ENCODE results near the gene SUDS3.
"Not testable (repeated sequence)": the region's sequence is repeated elsewhere in the genome, so short reads cannot be mapped to it uniquely, and the experiment has no call there.

Gene SUDS3

DNA sequence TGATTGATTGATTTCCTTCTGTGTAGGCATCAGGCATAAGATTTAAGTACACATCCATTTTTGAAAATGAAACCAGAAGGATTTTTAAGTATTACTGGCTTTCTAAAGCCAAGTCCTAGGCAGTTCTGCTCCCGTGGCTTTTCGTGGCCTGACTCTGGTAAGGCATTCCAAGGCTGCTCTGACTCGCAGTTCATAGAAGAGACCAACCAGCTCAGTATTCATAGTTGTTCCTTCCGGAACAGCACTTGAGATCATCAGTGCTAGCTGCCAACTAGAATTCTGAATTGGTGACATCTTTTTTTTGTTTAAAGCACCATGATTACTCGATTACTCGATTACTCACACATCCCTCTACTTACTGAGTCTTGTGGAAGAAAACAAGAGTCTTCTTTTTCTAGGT lies 25.9 kb downstream of the SUDS3 start:
- H3K4me2 ChIP-seq (ENCODE audit: low read length): no peak overlapping the region
- no peak overlapping the region for H3K4me3 ChIP-seq (ENCODE audit: low read depth, low read length, poor library complexity, severe bottlenecking)
- H3K27me3 ChIP-seq (ENCODE audit: insufficient read depth, low read length): no peaks in the 10 kb centered on the region
- no peak overlapping the region for H3K27ac ChIP-seq (ENCODE audit: low read depth, low read length, poor library complexity, severe bottlenecking)
- H3K9me2 ChIP-seq (ENCODE audit: low read depth, low read length): no peaks in the 10 kb centered on the region
- H3K4me1 ChIP-seq (ENCODE audit: insufficient read depth, low read length, severe bottlenecking): no peaks in the 10 kb centered on the region
- TF ChIP-seq EZH2 (IDR thresholded peaks at IDR 0.05; ENCODE audit: borderline replicate concordance, low read length): no peak
- TF ChIP-seq, protein P1, sequence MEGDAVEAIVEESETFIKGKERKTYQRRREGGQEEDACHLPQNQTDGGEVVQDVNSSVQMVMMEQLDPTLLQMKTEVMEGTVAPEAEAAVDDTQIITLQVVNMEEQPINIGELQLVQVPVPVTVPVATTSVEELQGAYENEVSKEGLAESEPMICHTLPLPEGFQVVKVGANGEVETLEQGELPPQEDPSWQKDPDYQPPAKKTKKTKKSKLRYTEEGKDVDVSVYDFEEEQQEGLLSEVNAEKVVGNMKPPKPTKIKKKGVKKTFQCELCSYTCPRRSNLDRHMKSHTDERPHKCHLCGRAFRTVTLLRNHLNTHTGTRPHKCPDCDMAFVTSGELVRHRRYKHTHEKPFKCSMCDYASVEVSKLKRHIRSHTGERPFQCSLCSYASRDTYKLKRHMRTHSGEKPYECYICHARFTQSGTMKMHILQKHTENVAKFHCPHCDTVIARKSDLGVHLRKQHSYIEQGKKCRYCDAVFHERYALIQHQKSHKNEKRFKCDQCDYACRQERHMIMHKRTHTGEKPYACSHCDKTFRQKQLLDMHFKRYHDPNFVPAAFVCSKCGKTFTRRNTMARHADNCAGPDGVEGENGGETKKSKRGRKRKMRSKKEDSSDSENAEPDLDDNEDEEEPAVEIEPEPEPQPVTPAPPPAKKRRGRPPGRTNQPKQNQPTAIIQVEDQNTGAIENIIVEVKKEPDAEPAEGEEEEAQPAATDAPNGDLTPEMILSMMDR (IDR thresholded peaks at IDR 0.05; ENCODE audit: low read length): no peak
- no peak overlapping the region for H2AFZ ChIP-seq (ENCODE audit: low read length)
- no peaks in the 10 kb centered on the region for H3F3A ChIP-seq (ENCODE audit: insufficient read depth, low read length)
- no peak overlapping the region for H3K9ac ChIP-seq (ENCODE audit: low read length)
- peaks cover 87% of the 10 kb centered on the region for H3K36me3 ChIP-seq (ENCODE audit: insufficient read depth, low read length)
- no peaks in the 10 kb centered on the region for H3K9me3 ChIP-seq (ENCODE audit: low read length)
- no peaks in the 10 kb centered on the region for H4K20me1 ChIP-seq (ENCODE audit: insufficient read depth, low read length)
- H3K79me2 ChIP-seq (ENCODE audit: insufficient read depth, low read length): no peaks in the 10 kb centered on the region

DNA sequence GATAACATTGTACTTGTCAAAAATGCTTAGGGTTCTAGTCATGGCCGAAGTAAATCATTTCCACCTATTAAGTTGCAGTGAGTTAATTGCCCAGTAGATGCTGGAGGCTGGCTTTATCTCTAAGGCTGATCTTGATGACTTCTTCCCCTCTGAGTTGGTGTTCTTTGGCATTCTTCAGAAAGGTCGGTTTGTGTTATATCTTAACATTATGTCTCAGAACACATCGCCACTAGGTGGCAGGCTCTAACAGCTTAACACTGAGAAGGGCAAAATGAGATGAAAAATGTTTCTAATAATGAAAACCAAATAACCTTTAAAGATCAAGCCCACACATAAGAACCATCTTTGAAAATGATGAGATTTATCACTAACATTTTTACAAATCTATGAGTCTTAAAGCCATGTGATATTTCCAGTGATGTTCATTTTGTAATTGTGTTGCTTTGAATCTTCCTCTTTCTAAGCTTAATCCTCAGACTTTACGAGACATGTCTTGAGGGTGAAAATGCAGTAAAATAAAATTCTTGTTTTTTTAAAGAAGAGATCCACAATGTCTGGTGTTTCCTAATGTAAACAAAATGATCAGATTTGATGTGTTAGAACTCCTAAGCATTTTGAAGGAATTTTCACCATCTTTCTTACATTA lies 28.6 kb downstream of the SUDS3 start:
- Histone ChIP-seq H3F3A (ENCODE audit: insufficient read depth, low read length) (no peaks in the 10 kb centered on the region), H4K20me1 (ENCODE audit: insufficient read depth, low read length) (no peaks in the 10 kb centered on the region), H3K27ac (ENCODE audit: low read depth, low read length, poor library complexity, severe bottlenecking) (no peak overlapping the region), H3K27me3 (ENCODE audit: insufficient read depth, low read length) (no peaks in the 10 kb centered on the region), H3K79me2 (ENCODE audit: insufficient read depth, low read length) (no peaks in the 10 kb centered on the region), H2AFZ (ENCODE audit: low read length) (no peak overlapping the region), H3K4me3 (ENCODE audit: low read depth, low read length, poor library complexity, severe bottlenecking) (no peak overlapping the region), H3K9ac (ENCODE audit: low read length) (no peak overlapping the region), H3K4me2 (ENCODE audit: low read length) (no peak overlapping the region), H3K9me2 (ENCODE audit: low read depth, low read length) (no peaks in the 10 kb centered on the region), H3K4me1 (ENCODE audit: insufficient read depth, low read length, severe bottlenecking) (no peaks in the 10 kb centered on the region), H3K36me3 (ENCODE audit: insufficient read depth, low read length) (peaks cover 88% of the 10 kb centered on the region), H3K9me3 (ENCODE audit: low read length) (no peaks in the 10 kb centered on the region)
- TF ChIP-seq EZH2 (IDR thresholded peaks at IDR 0.05; ENCODE audit: borderline replicate concordance, low read length): no peak
- TF ChIP-seq, protein P1 (IDR thresholded peaks at IDR 0.05; ENCODE audit: low read length): peak; percentile 92

DNA sequence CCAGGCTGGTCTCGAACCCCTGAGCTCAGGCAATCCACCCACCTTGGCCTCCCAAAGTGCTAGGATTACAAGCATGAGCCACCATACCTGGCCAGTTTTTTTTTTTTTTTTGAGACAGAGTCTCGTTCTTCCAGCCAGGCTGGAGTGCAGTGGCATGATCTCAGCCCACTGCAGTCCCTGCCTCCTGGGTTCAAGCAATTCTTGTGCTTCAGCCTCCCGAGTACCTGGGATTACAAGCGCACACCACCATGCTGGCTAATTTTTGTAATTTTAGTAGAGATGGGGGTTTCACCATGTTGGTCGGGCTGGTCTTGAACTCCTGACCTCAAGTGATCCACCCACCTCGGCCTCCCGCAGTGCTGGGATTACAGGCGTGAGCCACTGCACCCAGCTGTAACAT lies 31.9 kb downstream of the SUDS3 start:
- H3K4me3 ChIP-seq (ENCODE audit: low read depth, low read length, poor library complexity, severe bottlenecking); H3K4me1 ChIP-seq (ENCODE audit: insufficient read depth, low read length, severe bottlenecking); H3K9ac ChIP-seq (ENCODE audit: low read length); H3K9me2 ChIP-seq (ENCODE audit: low read depth, low read length); H3K27ac ChIP-seq (ENCODE audit: low read depth, low read length, poor library complexity, severe bottlenecking); H3F3A ChIP-seq (ENCODE audit: insufficient read depth, low read length); H4K20me1 ChIP-seq (ENCODE audit: insufficient read depth, low read length); H3K4me2 ChIP-seq (ENCODE audit: low read length); H3K79me2 ChIP-seq (ENCODE audit: insufficient read depth, low read length); H3K27me3 ChIP-seq (ENCODE audit: insufficient read depth, low read length); H2AFZ ChIP-seq (ENCODE audit: low read length): not testable (repeated sequence)
- peaks cover 14% of the 10 kb centered on the region for H3K9me3 ChIP-seq (ENCODE audit: low read length)
- H3K36me3 ChIP-seq (ENCODE audit: insufficient read depth, low read length): peaks cover 84% of the 10 kb centered on the region

DNA sequence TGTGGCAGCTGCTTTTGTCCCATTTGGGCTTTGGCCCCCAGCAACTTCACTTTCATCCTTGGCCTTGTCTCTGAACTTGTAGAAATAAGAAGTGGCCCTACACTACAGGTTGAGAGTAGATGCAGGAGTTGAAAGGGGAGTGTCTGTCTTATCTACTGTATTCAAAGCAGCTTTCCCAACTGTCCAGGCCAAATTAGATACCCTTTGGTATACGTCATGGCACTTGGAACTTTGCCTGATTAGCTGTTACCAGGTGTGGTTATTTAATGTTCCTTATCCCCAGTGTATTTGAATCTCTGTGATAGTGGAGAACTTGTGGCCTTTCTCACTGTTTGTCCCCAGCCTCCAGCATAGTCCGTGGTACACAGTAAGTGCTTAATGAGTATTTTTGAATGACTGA lies 33.5 kb downstream of the SUDS3 start:
- Histone ChIP-seq H3K4me2 (ENCODE audit: low read length) (no peak overlapping the region), H4K20me1 (ENCODE audit: insufficient read depth, low read length) (no peaks in the 10 kb centered on the region), H3K9ac (ENCODE audit: low read length) (no peak overlapping the region), H3K79me2 (ENCODE audit: insufficient read depth, low read length) (no peaks in the 10 kb centered on the region), H3K27ac (ENCODE audit: low read depth, low read length, poor library complexity, severe bottlenecking) (no peak overlapping the region), H3K36me3 (ENCODE audit: insufficient read depth, low read length) (peaks cover 87% of the 10 kb centered on the region), H3K9me3 (ENCODE audit: low read length) (peaks cover 14% of the 10 kb centered on the region), H3K27me3 (ENCODE audit: insufficient read depth, low read length) (no peaks in the 10 kb centered on the region), H3K4me1 (ENCODE audit: insufficient read depth, low read length, severe bottlenecking) (no peaks in the 10 kb centered on the region), H3F3A (ENCODE audit: insufficient read depth, low read length) (no peaks in the 10 kb centered on the region), H3K4me3 (ENCODE audit: low read depth, low read length, poor library complexity, severe bottlenecking) (no peak overlapping the region), H2AFZ (ENCODE audit: low read length) (no peak overlapping the region), H3K9me2 (ENCODE audit: low read depth, low read length) (no peaks in the 10 kb centered on the region)
- TF ChIP-seq EZH2 (IDR thresholded peaks at IDR 0.05; ENCODE audit: borderline replicate concordance, low read length): no peak
- TF ChIP-seq, protein P1 (IDR thresholded peaks at IDR 0.05; ENCODE audit: low read length): no peak

Measured in OCI-LY1 (cell line).